Naive thymus-derived CD4-positive, alpha-beta T cell (primary cell): ENCODE data around the gene IRAK2. TPM values are rescaled to one million over a fixed set of nuclear protein-coding genes. Genes with fewer than 3 reads are reported as not detected.

Experiments used
- ATAC-seq: fragments of 150-1000 bp; cut with Tn5 transposase; 2 replicates; pipeline ENCODE4 v1.10.0; 2021; ENCODE audit warnings: mild to moderate bottlenecking, moderate library complexity
- CTCF ChIA-PET: fragments of 350-600 bp; sonication (Branson Sonifier 250); formaldehyde crosslinking; loops from one replicate; lab custom pipeline; 2021; ENCODE audit warnings: antibody characterized with exemption; lab: Charles Lee
- POLR2A ChIA-PET: fragments of 350-600 bp; sonication (Branson Sonifier 250); formaldehyde crosslinking; loops from one replicate; lab custom pipeline; 2021; ENCODE audit warnings: antibody characterized with exemption, inconsistent platforms; lab: Charles Lee
- DNase-seq, 9 donors: peaks; one replicate each; pipeline versions ENCODE4 v3.0.0 to v3.0.0-alpha.2; 2020 to 2022; ENCODE audit warnings: mixed read lengths in 1 of 9
- H3K27ac ChIP-seq: one replicate; pipeline ENCODE4 v1.7.0; 2013; ENCODE audit warnings: mild to moderate bottlenecking, low read depth, low read length, moderate library complexity
- H3K27me3 ChIP-seq, 2 donors: one replicate each; pipeline ENCODE4 v1.7.0; 2013; ENCODE audit warnings: low read length in 2 of 2, mild to moderate bottlenecking in 2 of 2, moderate library complexity in 2 of 2; ENCODE audit not compliant: control insufficient read depth in 2 of 2, insufficient read depth in 2 of 2
- H3K36me3 ChIP-seq, 3 experiments: 1 replicate in 2 of 3; 2 replicates in 1 of 3; pipeline ENCODE4 v1.7.0; 2013; ENCODE audit warnings: low read length in 3 of 3, mild to moderate bottlenecking in 3 of 3, moderate library complexity in 1 of 3; ENCODE audit not compliant: insufficient read depth in 3 of 3, control insufficient read depth in 2 of 3
- H3K4me1 ChIP-seq, 2 donors: one replicate each; pipeline ENCODE4 v1.7.0; 2013; ENCODE audit warnings: low read length in 2 of 2, mild to moderate bottlenecking in 2 of 2, moderate library complexity in 1 of 2; ENCODE audit not compliant: control insufficient read depth in 2 of 2, insufficient read depth in 2 of 2
- H3K4me3 ChIP-seq: 2 replicates; pipeline ENCODE4 v1.7.0; 2013; ENCODE audit warnings: mild to moderate bottlenecking, low read length
- H3K9me3 ChIP-seq, 3 experiments: 1 replicate in 2 of 3; 2 replicates in 1 of 3; pipeline ENCODE4 v1.7.0; 2013; ENCODE audit warnings: low read length in 3 of 3; ENCODE audit not compliant: control insufficient read depth in 2 of 3
- H3K27ac Mint-ChIP-seq, 9 donors: one replicate each; pipeline ENCODE4 v1.8.0; 2020 to 2022; ENCODE audit warnings: mixed read lengths in 9 of 9, mild to moderate bottlenecking in 8 of 9, moderate library complexity in 5 of 9, inconsistent platforms in 2 of 9
- H3K27me3 Mint-ChIP-seq, 5 donors: one replicate each; pipeline ENCODE4 v1.8.0; 2021 to 2022; ENCODE audit warnings: mixed read lengths in 5 of 5, mild to moderate bottlenecking in 1 of 5
- H3K36me3 Mint-ChIP-seq, 5 donors: one replicate each; pipeline ENCODE4 v1.8.0; 2020 to 2022; ENCODE audit warnings: mixed read lengths in 5 of 5, mild to moderate bottlenecking in 3 of 5, inconsistent platforms in 1 of 5
- H3K4me1 Mint-ChIP-seq, 7 donors: one replicate each; pipeline ENCODE4 v1.8.0; 2020 to 2022; ENCODE audit warnings: mixed read lengths in 7 of 7, mild to moderate bottlenecking in 3 of 7, inconsistent platforms in 1 of 7
- H3K4me3 Mint-ChIP-seq, 10 donors: one replicate each; pipeline ENCODE4 v1.8.0; 2020 to 2022; ENCODE audit warnings: mild to moderate bottlenecking in 10 of 10, mixed read lengths in 10 of 10, moderate library complexity in 6 of 10, inconsistent platforms in 2 of 10
- H3K9me3 Mint-ChIP-seq, 11 donors: one replicate each; pipeline ENCODE4 v1.8.0; 2020 to 2022; ENCODE audit warnings: mixed read lengths in 11 of 11, mild to moderate bottlenecking in 4 of 11, inconsistent platforms in 1 of 11, moderate library complexity in 1 of 11
- intact Hi-C, 2 donors: fragments of 100-400 bp; cut with micrococcal nuclease; formaldehyde crosslinking; loops; one replicate each; pipeline ENCODE4 v1.15.1; 2023
- polyA plus RNA-seq, 2 donors: library from polyadenylated mRNA; unstranded; fragments of 300-500 nt; fragmentation: Illumina TruSeq; gene quantifications; one replicate each; pipeline ENCODE4 v1.2.3, GENCODE V29; 2021
- total RNA-seq, 6 experiments: library from RNA in 5 of 6; stranded (reverse) in 5 of 6; gene quantifications; 1 replicate in 5 of 6; 2 replicates in 1 of 6; pipeline ENCODE4 v1.2.3 and lab custom pipeline; 2021 to 2026

Gene IRAK2
- total and polyA plus RNA-seq, 7 experiments from 2014 or later, result 1.5 to 4.8 (median 2.3) TPM

DNA sequence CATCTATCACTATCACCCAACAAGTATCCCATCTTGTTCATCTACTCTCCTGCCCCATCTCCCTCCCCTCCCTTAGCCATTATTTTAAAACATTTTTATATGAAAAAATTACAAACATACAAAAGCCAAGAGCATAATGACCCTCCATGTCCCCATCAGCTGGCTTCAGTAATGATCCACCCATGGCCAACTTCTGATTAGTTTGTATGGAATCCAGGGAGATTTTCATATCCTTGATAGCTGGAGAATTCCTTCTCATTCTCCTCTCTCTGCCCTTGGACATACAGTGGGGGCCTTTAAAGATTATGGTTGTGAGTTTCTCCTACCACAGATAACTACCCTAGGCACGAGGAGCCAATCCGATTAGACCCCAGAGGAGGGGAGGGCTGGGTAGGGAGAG is 40.2 kb downstream of the IRAK2 start:
- ChIA-PET CTCF (no interaction called here), POLR2A (interaction anchor here (1.6 kb wide), 1 partner anchor 10 kb away, joined by 5 read pairs; no protein-coding TSS in a partner anchor)
- no peak for ATAC-seq
- no peak overlapping the region for H3K4me3 Mint-ChIP-seq
- H3K27me3 ChIP-seq, result no peaks in the 10 kb centered on the region
- H3K27me3 Mint-ChIP-seq, result no peaks in the 10 kb centered on the region
- H3K36me3 ChIP-seq, result no peaks in the 10 kb centered on the region
- no peak for DNase-seq
- intact Hi-C loops, result no loop called here
- peaks cover 8 to 46% (median 25%) of the 10 kb centered on the region in 7 donors for H3K4me1 Mint-ChIP-seq
- peaks cover 0 to 3% of the 10 kb centered on the region in 2 donors for H3K4me1 ChIP-seq
- no peaks in the 10 kb centered on the region for H3K9me3 Mint-ChIP-seq
- H3K36me3 Mint-ChIP-seq, result peaks cover 5 to 30% (median 18%) of the 10 kb centered on the region in 5 donors
- no peak overlapping the region for H3K27ac ChIP-seq
- no peaks in the 10 kb centered on the region for H3K9me3 ChIP-seq
- peak overlapping the region in 1 of 9 donors; percentile 52 for H3K27ac Mint-ChIP-seq
- H3K4me3 ChIP-seq, result no peak overlapping the region

DNA sequence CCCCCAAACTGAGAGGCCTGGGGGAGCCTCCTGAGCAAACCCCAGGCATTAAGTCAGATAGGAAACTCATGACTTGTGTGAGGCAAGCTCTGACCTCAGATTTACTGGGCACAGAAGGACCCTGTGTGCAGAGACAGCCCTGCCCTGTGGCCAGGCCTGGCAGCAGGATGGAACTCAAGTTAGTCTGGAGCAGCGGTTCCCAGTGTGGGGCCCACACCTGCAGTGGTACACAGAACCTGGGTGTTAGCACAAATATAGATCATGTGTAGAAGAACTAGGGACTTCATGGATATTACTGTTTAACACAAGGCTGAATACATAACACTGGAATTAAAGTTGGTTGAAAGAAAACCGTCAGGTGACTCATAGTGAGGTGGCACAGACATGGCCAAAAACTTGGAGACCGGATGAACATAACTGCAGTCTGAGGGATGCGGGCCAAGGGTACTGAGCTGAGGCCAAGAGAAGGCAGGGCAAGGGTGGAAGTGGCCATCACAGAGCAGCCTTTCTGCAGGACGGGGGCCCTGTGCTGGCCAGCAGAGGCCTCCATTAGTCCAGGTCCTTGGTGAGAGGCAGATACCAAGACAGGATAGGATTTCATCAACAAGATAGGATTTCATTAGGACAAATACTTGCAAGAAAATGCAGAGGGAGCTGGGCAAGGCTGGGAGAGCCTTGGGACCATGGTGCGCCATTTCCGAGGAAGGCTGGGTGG is 40.9 kb downstream of the IRAK2 start:
- Histone ChIP-seq H3K27ac (no peak overlapping the region), H3K9me3 (no peaks in the 10 kb centered on the region), H3K4me3 (no peak overlapping the region), H3K4me1 (no peaks in the 10 kb centered on the region), H3K36me3 (no peaks in the 10 kb centered on the region), H3K27me3 (no peaks in the 10 kb centered on the region)
- CTCF ChIA-PET, result interaction anchor here (0.8 to 1.0 kb wide), 2 partner anchors 18 to 42 kb away, joined by 3 read pairs; no protein-coding TSS in a partner anchor
- Mint-ChIP-seq H3K27ac (peak overlapping the region in 2 of 9 donors; percentile 16 to 46), H3K27me3 (no peaks in the 10 kb centered on the region), H3K4me3 (no peak overlapping the region), H3K36me3 (peaks cover 5 to 29% (median 18%) of the 10 kb centered on the region in 5 donors), H3K4me1 (peaks cover 8 to 41% (median 21%) of the 10 kb centered on the region in 7 donors), H3K9me3 (no peaks in the 10 kb centered on the region)
- DNase-seq (no peak), ATAC-seq (peak; percentile 50)
- POLR2A ChIA-PET, result interaction anchor here (0.7 to 1.5 kb wide), 2 partner anchors 11 to 32 kb away, joined by 3 read pairs; no protein-coding TSS in a partner anchor
- intact Hi-C loops, result no loop called here

DNA sequence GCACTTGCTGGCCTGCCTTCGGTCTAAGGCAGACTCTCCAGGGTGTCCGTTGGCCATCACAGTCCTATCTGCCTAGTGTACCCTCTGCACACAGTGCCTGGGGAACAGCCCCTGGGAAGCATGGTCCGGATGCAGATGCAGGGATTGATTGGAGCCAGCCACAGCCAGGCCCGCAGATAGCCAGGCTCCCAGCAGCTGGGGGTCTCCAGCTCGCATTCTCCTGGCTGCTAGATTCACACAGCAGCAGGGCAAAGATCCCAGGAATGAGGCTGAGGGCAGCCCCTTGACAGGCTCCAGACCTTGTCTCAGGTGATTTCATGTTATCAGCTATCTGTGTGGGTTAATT is 41.4 kb downstream of the IRAK2 start:
- ATAC-seq, result no peak
- CTCF ChIA-PET, result interaction anchor here (0.7 to 1.0 kb wide), 3 partner anchors 18 to 81 kb away, joined by 3 read pairs; no protein-coding TSS in a partner anchor
- H3K9me3 ChIP-seq, result no peaks in the 10 kb centered on the region
- intact Hi-C loops, result no loop called here
- no peaks in the 10 kb centered on the region for H3K9me3 Mint-ChIP-seq
- POLR2A ChIA-PET, result interaction anchor here (1.5 kb wide), 1 partner anchor 12 kb away, joined by 3 read pairs; no protein-coding TSS in a partner anchor
- H3K36me3 Mint-ChIP-seq, result peaks cover 5 to 26% (median 18%) of the 10 kb centered on the region in 5 donors
- H3K4me3 Mint-ChIP-seq, result no peak overlapping the region
- no peak overlapping the region for H3K27ac Mint-ChIP-seq
- peaks cover 6 to 38% (median 16%) of the 10 kb centered on the region in 7 donors for H3K4me1 Mint-ChIP-seq
- H3K4me1 ChIP-seq, result no peaks in the 10 kb centered on the region
- H3K36me3 ChIP-seq, result no peaks in the 10 kb centered on the region
- H3K4me3 ChIP-seq, result no peak overlapping the region
- H3K27me3 ChIP-seq, result no peaks in the 10 kb centered on the region
- DNase-seq, result no peak
- no peak overlapping the region for H3K27ac ChIP-seq
- no peaks in the 10 kb centered on the region for H3K27me3 Mint-ChIP-seq

DNA sequence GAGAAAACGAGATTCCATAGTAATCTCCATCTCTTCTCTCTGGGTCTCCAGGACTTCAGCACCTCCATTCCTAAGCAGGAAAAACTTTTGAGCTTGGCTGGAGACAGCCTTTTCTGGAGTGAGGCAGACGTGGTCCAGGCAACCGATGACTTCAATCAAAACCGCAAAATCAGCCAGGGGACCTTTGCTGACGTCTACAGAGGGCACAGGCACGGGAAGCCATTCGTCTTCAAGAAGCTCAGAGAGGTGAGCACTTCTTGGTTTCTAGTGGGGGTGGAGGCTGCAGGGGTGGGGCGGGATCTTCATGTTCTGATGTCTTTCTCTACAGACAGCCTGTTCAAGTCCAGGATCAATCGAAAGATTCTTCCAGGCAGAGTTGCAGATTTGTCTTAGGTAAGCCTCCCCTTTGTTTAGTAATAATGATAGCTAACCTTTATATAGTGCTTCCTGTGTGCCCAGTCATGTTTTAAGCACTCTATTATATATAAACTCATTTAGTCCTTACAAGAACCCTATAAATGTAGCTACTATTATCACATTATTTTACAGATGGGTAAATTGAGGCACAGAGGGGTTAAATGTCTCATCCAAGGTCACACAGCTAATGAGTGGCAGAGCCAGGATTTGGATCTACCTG is 48.6 kb downstream of the IRAK2 start:
- intact Hi-C loops, result no loop called here
- Mint-ChIP-seq H3K4me3 (no peak overlapping the region), H3K27ac (peak overlapping the region in 1 of 9 donors; percentile 62), H3K4me1 (peaks cover 0 to 6% (median 0%) of the 10 kb centered on the region in 7 donors), H3K36me3 (peaks cover 6 to 38% (median 31%) of the 10 kb centered on the region in 5 donors), H3K9me3 (peaks cover 0 to 7% (median 0%) of the 10 kb centered on the region in 11 donors), H3K27me3 (no peaks in the 10 kb centered on the region)
- Histone ChIP-seq H3K9me3 (no peaks in the 10 kb centered on the region), H3K4me1 (no peaks in the 10 kb centered on the region), H3K4me3 (no peak overlapping the region), H3K27me3 (no peaks in the 10 kb centered on the region), H3K27ac (no peak overlapping the region), H3K36me3 (peaks cover 0 to 16% (median 0%) of the 10 kb centered on the region in 3 experiments)
- ATAC-seq (no peak), DNase-seq (no peak)
- ChIA-PET CTCF (interaction anchor here (1.1 to 1.3 kb wide), 3 partner anchors 19 to 20 kb away, joined by 3 read pairs; no protein-coding TSS in a partner anchor), POLR2A (interaction anchor here (0.6 to 1.8 kb wide), 5 partner anchors 10 to 73 kb away, joined by 3 to 6 read pairs (median 4); no protein-coding TSS in a partner anchor)

DNA sequence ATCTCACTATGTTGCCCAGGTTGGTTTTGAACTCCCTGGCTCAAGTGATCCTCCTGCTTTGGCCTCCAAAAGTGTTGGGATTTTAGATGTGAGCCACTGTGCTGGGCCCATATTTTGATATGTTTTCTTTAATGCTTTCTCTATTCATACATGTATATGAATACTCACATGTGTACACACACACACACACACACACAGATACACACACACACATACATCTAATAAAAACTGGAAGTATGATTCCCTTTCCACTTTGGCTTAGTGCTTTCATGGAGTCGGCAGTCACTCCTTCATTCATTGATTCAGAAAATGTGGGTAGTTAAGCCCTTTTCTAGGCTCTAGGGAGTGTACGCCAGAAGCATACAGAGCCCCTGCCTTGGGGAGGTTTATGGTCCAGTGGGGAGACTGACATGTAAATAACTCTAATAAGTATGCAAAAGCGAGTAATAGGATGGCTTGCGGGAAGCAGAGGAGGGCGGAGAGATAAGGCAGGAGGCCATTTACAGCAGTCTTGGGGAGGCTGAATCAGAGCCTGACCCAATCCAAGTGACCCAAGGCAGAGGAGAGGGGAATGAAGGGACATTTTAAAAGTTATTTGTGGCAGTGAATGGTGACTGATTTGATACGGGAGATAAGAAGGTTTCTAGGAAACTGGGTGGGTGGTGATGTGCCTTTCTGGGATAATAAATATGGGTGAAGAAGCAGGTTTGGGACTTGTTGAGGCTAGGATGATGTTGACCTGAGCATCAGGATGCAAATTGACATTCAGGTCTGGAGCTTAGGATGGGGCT is 51.1 kb downstream of the IRAK2 start:
- H3K9me3 Mint-ChIP-seq, result peaks cover 0 to 7% (median 0%) of the 10 kb centered on the region in 11 donors
- H3K36me3 Mint-ChIP-seq, result peaks cover 6 to 46% (median 31%) of the 10 kb centered on the region in 5 donors
- Histone ChIP-seq H3K4me1 (peaks cover 0 to 2% of the 10 kb centered on the region in 2 donors), H3K27me3 (no peaks in the 10 kb centered on the region), H3K27ac (no peak overlapping the region), H3K4me3 (no peak overlapping the region), H3K36me3 (peaks cover 0 to 20% (median 0%) of the 10 kb centered on the region in 3 experiments), H3K9me3 (no peaks in the 10 kb centered on the region)
- ChIA-PET POLR2A (no interaction called here), CTCF (no interaction called here)
- H3K27me3 Mint-ChIP-seq, result no peaks in the 10 kb centered on the region
- H3K4me3 Mint-ChIP-seq, result no peak overlapping the region
- intact Hi-C loops, result no loop called here
- DNase-seq (no peak), ATAC-seq (no peak)
- H3K4me1 Mint-ChIP-seq, result peaks cover 4 to 19% (median 8%) of the 10 kb centered on the region in 7 donors
- H3K27ac Mint-ChIP-seq, result peak overlapping the region in 4 of 9 donors; percentile 7 to 70 (median 18)

DNA sequence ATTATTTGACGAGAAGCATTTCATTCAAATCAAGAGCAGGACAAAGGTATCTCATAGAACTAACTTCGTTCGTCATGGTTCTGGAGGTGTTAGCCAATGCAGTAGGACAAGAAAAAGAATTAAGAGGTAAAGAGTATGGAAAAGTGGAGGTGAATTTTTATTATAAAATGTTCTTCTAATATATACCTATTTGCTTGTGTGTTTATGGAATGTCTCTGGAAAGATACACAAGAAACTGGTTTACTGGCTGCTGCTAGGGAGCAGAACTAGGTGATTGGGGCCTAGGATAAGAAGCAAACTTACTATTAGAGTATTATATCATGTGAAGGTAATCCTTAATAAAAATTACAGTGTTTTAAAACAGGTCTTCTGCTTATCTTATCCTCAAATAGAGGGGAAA is 52.6 kb downstream of the IRAK2 start:
- Mint-ChIP-seq H3K4me1 (peaks cover 6 to 30% (median 12%) of the 10 kb centered on the region in 7 donors), H3K27ac (no peak overlapping the region), H3K27me3 (no peaks in the 10 kb centered on the region), H3K9me3 (peaks cover 0 to 7% (median 0%) of the 10 kb centered on the region in 11 donors), H3K4me3 (no peak overlapping the region), H3K36me3 (peaks cover 6 to 51% (median 28%) of the 10 kb centered on the region in 5 donors)
- POLR2A ChIA-PET, result no interaction called here
- Histone ChIP-seq H3K4me3 (no peak overlapping the region), H3K27me3 (no peaks in the 10 kb centered on the region), H3K36me3 (peaks cover 0 to 23% (median 0%) of the 10 kb centered on the region in 3 experiments), H3K27ac (no peak overlapping the region), H3K9me3 (no peaks in the 10 kb centered on the region), H3K4me1 (peaks cover 0 to 4% of the 10 kb centered on the region in 2 donors)
- DNase-seq (no peak), ATAC-seq (no peak)
- intact Hi-C loops, result no loop called here
- CTCF ChIA-PET, result no interaction called here
